ENCODE data around the gene ADAMTS17. TPM values are rescaled to one million over a fixed set of nuclear protein-coding genes. Genes with fewer than 3 reads are reported as not detected.

ADAMTS17 gene
- total RNA-seq, 1 experiment from 2014 or later, result 1.8 TPM

DNA sequence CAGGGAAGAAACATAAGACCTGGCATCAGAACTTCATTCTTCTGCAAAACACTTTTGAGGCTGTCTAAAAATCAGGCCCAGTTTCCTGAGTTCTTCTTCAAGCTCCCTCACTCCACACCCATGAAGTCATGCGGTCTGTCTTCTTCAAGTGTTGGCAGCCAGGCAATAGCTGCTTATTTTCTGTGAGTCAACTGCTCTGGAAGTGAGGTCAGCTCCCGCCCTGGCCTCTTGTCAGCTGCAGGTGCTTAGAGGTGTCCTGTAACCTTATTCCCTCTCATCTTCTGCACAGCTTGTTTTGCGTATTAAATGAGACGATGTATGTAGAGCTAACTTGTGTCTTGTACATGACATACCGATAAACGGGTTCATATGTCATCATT lies 226.1 kb downstream of the ADAMTS17 start:
- TF ChIP-seq, protein P1, sequence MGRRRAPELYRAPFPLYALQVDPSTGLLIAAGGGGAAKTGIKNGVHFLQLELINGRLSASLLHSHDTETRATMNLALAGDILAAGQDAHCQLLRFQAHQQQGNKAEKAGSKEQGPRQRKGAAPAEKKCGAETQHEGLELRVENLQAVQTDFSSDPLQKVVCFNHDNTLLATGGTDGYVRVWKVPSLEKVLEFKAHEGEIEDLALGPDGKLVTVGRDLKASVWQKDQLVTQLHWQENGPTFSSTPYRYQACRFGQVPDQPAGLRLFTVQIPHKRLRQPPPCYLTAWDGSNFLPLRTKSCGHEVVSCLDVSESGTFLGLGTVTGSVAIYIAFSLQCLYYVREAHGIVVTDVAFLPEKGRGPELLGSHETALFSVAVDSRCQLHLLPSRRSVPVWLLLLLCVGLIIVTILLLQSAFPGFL (CRISPR knock-in tag; IDR thresholded peaks at IDR 0.05; ENCODE audit: borderline replicate concordance), result no peak
- TF ChIP-seq TEAD1 (CRISPR knock-in tag; IDR thresholded peaks at IDR 0.05) (no peak), MXD4 (CRISPR knock-in tag; IDR thresholded peaks at IDR 0.05; ENCODE audit: borderline replicate concordance) (no peak), ZBTB21 (CRISPR knock-in tag; IDR thresholded peaks at IDR 0.05; ENCODE audit: borderline replicate concordance) (no peak), NR1H2 (CRISPR knock-in tag; IDR thresholded peaks at IDR 0.05) (no peak), GRHL2 (CRISPR knock-in tag; IDR thresholded peaks at IDR 0.05; ENCODE audit: insufficient replicate concordance, severe bottlenecking) (no peak), ZNF512 (CRISPR knock-in tag; IDR thresholded peaks at IDR 0.05; ENCODE audit: borderline replicate concordance) (no peak), JUN (CRISPR knock-in tag; IDR thresholded peaks at IDR 0.05) (no peak), ZNF263 (CRISPR knock-in tag; IDR thresholded peaks at IDR 0.05; ENCODE audit: low read depth) (no peak), RELA (CRISPR knock-in tag; IDR thresholded peaks at IDR 0.05; ENCODE audit: borderline replicate concordance) (no peak), USF2 (CRISPR knock-in tag; IDR thresholded peaks at IDR 0.05) (no peak), CBFB (CRISPR knock-in tag; IDR thresholded peaks at IDR 0.05; ENCODE audit: low read depth) (no peak), ZNF121 (CRISPR knock-in tag; IDR thresholded peaks at IDR 0.05) (no peak), TP53 (CRISPR knock-in tag; IDR thresholded peaks at IDR 0.05) (no peak), CREM (CRISPR knock-in tag; IDR thresholded peaks at IDR 0.05) (no peak), ZMAT4 (CRISPR knock-in tag; IDR thresholded peaks at IDR 0.05) (no peak), AFF4 (CRISPR knock-in tag; IDR thresholded peaks at IDR 0.05; ENCODE audit: borderline replicate concordance) (no peak)
- TF ChIP-seq, protein P2, sequence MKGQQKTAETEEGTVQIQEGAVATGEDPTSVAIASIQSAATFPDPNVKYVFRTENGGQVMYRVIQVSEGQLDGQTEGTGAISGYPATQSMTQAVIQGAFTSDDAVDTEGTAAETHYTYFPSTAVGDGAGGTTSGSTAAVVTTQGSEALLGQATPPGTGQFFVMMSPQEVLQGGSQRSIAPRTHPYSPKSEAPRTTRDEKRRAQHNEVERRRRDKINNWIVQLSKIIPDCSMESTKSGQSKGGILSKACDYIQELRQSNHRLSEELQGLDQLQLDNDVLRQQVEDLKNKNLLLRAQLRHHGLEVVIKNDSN (CRISPR knock-in tag; IDR thresholded peaks at IDR 0.05), result no peak
- TF ChIP-seq, protein P3, sequence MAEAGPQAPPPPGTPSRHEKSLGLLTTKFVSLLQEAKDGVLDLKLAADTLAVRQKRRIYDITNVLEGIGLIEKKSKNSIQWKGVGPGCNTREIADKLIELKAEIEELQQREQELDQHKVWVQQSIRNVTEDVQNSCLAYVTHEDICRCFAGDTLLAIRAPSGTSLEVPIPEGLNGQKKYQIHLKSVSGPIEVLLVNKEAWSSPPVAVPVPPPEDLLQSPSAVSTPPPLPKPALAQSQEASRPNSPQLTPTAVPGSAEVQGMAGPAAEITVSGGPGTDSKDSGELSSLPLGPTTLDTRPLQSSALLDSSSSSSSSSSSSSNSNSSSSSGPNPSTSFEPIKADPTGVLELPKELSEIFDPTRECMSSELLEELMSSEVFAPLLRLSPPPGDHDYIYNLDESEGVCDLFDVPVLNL (CRISPR knock-in tag; IDR thresholded peaks at IDR 0.05; ENCODE audit: borderline replicate concordance, low read depth), result no peak
- DNase-seq (ENCODE audit: low spot score) (no peak), ATAC-seq (no peak)
- Mint-ChIP-seq H3K4me1 (peaks cover 10% of the 10 kb centered on the region), H3K4me3 (no peak overlapping the region), H3K36me3 (peaks cover 5% of the 10 kb centered on the region), H3K27me3 (ENCODE audit: low read depth) (no peaks in the 10 kb centered on the region; the same call in 1 of the 2 replicates), H3K9me3 (peaks cover 29% of the 10 kb centered on the region), H3K27ac (no peak overlapping the region)
- ChIA-PET CTCF (interaction anchor here (1.5 kb wide), 1 partner anchor 223 kb away, joined by 9 read pairs; no protein-coding TSS in a partner anchor), POLR2A (no interaction called here)
